Activated CD4-positive, alpha-beta T cell treated with anti-CD3 and anti-CD28 coated beads, Interleukin-2, amount 10 ng/mL, durations not matched to agents 7 days and 5 days (primary cell): ENCODE measurements around the gene PCDH1. TPM values are rescaled to one million over a fixed set of nuclear protein-coding genes. Genes with fewer than 3 reads are reported as not detected.

Experiments
- CTCF ChIA-PET: fragments of 350-600 bp; sonication (Branson Sonifier 250); formaldehyde crosslinking; loops from one replicate; lab custom pipeline; 2021; ENCODE audit warnings: antibody characterized with exemption; lab: Charles Lee
- POLR2A ChIA-PET: fragments of 350-600 bp; sonication (Branson Sonifier 250); formaldehyde crosslinking; loops from one replicate; lab custom pipeline; 2021; ENCODE audit warnings: antibody characterized with exemption; lab: Charles Lee
- DNase-seq: peaks from one replicate; pipeline ENCODE4 v3.0.0-alpha.2; 2020
- H3K27ac Mint-ChIP-seq: one replicate; pipeline ENCODE4 v1.8.0; 2021; ENCODE audit warnings: mild to moderate bottlenecking, moderate library complexity, mixed read lengths
- H3K27me3 Mint-ChIP-seq: one replicate; pipeline ENCODE4 v1.8.0; 2021; ENCODE audit warnings: mixed read lengths
- H3K36me3 Mint-ChIP-seq: one replicate; pipeline ENCODE4 v1.8.0; 2021; ENCODE audit warnings: low read depth, mixed read lengths
- H3K4me1 Mint-ChIP-seq: one replicate; pipeline ENCODE4 v1.8.0; 2021; ENCODE audit warnings: mixed read lengths
- H3K4me3 Mint-ChIP-seq: one replicate; pipeline ENCODE4 v1.8.0; 2021; ENCODE audit warnings: mild to moderate bottlenecking, moderate library complexity, mixed read lengths
- H3K9me3 Mint-ChIP-seq: one replicate; pipeline ENCODE4 v1.8.0; 2021; ENCODE audit warnings: mixed read lengths
- total RNA-seq, 2 experiments: library from RNA; stranded (reverse); gene quantifications; one replicate each; pipeline ENCODE4 v1.2.3, GENCODE V29; 2021

Gene PCDH1
- total RNA-seq, 2 experiments from 2014 or later, result not detected

DNA sequence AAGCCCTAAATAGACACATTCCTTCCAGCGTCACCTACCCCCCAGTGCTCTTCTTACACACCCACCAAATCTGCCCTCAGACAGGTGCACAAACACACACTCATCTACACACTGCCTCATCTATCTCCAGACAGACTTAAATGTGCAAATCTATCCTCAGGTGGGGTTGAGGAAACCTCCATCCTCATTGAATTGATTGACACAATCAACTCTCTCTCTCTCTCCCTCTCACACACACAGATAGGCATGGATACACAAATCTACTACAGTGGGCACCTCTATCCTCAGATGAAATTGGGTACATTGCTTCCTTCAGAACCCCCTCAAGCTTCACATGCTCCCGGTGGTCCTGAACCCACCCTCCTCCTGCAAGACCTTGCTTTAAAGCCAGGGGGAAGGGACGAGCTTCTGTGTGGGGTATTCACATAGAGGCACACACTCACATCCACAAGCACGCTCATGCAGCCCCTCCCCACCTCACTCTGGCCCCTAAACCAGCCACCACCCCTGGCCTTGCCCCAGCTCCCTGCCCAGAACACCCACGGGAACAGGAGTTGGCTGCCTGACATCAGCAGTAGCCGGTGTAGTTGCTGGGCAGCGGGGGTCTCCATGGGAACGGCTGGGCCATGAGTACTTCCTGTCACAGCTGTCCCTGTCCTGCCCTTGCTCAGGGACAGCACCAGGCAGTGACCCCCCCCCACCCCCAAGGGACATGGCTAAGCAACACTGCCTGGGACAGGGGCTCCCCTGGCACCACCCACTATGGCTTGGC is 22.8 kb downstream of the PCDH1 start:
- ChIA-PET POLR2A (no interaction called here), CTCF (interaction anchor here (0.6 kb wide), 1 partner anchor 35 kb away, joined by 4 read pairs; no protein-coding TSS in a partner anchor)
- no peak for DNase-seq
- no peaks in the 10 kb centered on the region for H3K9me3 Mint-ChIP-seq
- no peak overlapping the region for H3K27ac Mint-ChIP-seq
- H3K36me3 Mint-ChIP-seq, result no peaks in the 10 kb centered on the region
- peaks cover 11% of the 10 kb centered on the region for H3K27me3 Mint-ChIP-seq
- peaks cover 2% of the 10 kb centered on the region for H3K4me1 Mint-ChIP-seq
- no peak overlapping the region for H3K4me3 Mint-ChIP-seq

DNA sequence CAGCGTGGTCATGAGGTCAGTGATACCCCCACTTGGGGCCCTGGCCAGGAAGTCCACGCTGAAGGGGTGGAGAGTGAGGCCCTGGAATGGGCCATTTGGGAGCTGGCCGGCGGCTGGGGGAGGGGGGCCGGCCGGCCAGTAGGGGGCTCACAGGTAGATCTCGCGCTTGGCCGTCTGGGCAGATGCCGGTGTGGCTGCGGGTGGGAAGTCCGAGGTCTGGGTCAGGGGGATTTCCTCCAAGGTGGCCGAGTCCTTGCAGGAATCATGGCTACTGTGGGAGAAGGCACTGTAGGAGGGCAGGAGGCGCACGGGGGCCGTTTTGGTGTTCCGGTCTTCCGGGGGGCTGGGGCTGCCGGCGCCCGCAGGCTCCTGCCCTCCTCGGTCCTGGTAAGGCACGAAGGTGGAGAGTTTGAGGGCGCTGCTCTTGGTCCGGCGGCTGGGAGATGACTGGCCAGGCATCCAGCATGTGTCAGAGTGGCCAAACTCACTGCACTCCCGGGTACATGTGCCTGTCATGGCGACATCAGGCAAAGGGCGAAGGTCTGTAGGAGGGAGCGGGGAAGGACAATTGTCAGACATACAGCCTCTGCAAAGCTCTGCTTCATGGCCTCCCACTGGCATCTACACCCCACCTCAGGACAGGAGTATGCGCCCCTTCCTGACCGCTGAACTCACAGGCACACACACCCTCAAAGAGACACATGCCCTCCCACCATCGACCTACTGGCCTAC is 24.1 kb downstream of the PCDH1 start:
- Mint-ChIP-seq H3K36me3 (no peaks in the 10 kb centered on the region), H3K4me3 (no peak overlapping the region), H3K27ac (no peak overlapping the region), H3K9me3 (no peaks in the 10 kb centered on the region), H3K27me3 (peaks cover 2% of the 10 kb centered on the region), H3K4me1 (peaks cover 4% of the 10 kb centered on the region)
- no peak for DNase-seq
- POLR2A ChIA-PET, result no interaction called here
- CTCF ChIA-PET, result interaction anchor here (0.7 to 0.8 kb wide), 2 partner anchors 162 to 203 kb away, joined by 3 to 4 read pairs; no protein-coding TSS in a partner anchor

DNA sequence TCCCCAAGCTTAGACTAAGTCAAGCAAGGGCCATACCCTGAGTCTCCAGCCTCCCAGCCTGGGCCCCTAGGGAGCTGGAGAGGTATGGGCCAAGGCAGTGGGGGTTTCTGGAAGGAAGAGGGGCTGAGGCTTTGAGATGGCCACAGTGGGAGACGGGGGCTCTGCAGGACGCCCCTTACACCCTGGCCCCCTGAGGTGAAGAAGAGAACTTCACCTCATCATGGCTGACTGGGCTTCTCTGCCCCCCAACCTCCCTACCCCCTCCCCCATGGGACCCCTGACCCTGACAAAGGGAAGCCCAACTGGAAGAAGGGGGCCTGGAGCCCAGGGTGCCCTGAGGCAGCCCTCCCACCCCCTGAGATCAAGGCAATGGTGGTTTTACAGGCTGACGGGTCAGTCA is 25.8 kb downstream of the PCDH1 start:
- ChIA-PET POLR2A (no interaction called here), CTCF (no interaction called here)
- no peaks in the 10 kb centered on the region for H3K9me3 Mint-ChIP-seq
- no peak for DNase-seq
- no peaks in the 10 kb centered on the region for H3K36me3 Mint-ChIP-seq
- H3K27me3 Mint-ChIP-seq, result peaks cover 2% of the 10 kb centered on the region
- H3K27ac Mint-ChIP-seq, result no peak overlapping the region
- peaks cover 13% of the 10 kb centered on the region for H3K4me1 Mint-ChIP-seq
- no peak overlapping the region for H3K4me3 Mint-ChIP-seq

DNA sequence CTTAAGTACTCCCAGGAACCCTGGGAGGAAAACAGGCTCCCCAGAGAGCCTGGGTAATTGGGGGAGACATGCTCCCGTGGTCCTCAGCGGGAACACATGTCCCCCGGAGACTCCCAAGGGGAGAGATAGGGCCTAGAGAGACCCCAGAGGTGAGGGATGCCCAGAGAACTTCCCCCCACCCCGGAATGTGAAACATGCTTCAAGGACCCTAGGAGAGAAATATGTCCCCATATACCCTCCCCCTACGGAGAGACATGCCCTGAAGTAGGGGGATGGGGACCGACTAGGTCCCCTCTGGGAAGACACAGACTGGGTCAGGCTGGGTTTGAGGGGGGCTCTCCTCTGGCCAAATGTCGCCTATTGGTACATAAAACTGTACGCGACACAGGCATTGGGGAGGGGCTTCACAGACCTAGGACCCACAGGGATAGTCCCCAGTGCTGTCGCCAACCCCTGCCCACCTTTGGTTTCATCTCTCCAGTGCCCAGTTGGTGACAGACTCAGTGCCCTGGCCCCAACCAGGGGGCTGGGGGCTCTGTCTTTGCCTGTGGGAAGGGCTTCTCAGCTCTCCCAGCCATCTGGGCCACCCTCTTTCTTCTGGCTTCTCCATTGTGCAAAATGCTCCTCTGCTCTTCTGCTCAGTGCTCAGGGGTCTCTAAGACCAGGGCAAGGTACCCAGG is 26.9 kb downstream of the PCDH1 start:
- ChIA-PET POLR2A (interaction anchor here (0.6 kb wide), 1 partner anchor 14 kb away, joined by 3 read pairs; no protein-coding TSS in a partner anchor), CTCF (no interaction called here)
- no peak overlapping the region for H3K27ac Mint-ChIP-seq

DNA sequence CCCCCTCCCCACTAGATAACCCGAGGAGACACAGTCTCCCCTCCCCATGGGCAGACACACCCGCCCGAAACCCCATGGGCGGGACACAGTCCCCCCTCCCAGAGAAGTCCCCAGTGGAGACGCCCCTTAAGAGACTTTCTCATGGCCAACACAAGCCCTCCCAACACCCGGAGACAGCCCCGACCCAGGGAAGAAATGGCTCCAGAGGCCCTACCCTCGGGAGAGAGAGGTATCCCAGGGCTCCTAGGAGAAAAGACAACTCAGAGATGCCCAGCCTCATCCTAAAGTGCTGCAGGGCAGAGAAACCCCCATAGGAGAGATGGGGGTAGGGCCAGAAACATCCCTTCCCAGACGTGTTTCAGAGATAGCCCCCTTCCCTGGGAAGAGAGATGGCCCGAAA is 27.4 kb downstream of the PCDH1 start:
- CTCF ChIA-PET, result interaction anchor here (1.1 kb wide), 1 partner anchor 15 kb away, joined by 4 read pairs; no protein-coding TSS in a partner anchor
- Mint-ChIP-seq H3K9me3 (no peaks in the 10 kb centered on the region), H3K27ac (peak overlapping the region; percentile 68), H3K36me3 (no peaks in the 10 kb centered on the region), H3K4me3 (peak overlapping the region; percentile 56), H3K27me3 (peaks cover 2% of the 10 kb centered on the region), H3K4me1 (peaks cover 16% of the 10 kb centered on the region)
- no peak for DNase-seq
- POLR2A ChIA-PET, result no interaction called here

More for the DNA sequence above, 26.9 kb downstream of the PCDH1 start:
- Mint-ChIP-seq H3K36me3 (no peaks in the 10 kb centered on the region), H3K27me3 (peaks cover 2% of the 10 kb centered on the region), H3K9me3 (no peaks in the 10 kb centered on the region), H3K4me1 (peaks cover 13% of the 10 kb centered on the region), H3K4me3 (peak overlapping the region; percentile 44)
- no peak for DNase-seq

DNA sequence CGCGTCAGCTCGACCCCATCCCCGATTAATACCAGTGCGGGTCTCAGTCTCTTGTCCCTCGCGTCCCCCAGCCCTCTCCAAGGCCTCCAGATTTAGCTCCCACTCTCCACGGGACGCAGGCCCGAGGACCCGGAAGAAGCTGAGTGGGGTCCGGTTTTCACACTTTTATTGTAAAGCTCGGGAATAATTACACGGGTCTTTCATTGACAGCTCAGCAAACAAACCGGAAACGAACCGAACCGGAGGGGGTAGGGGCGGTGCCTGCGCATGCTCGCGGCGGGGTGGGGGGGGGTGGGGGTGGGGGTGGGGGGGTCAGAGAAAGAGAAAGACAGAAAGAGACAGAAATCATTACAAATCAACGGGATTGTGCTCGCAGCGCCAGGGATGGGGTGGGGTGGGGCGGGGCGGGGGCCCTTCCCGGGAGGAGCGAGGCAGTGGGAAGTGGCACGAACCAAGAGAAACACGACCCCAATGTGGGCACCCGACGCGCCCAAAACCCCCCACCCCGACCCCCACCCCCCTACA is 27.9 kb downstream of the PCDH1 start:
- DNase-seq, result peak; percentile 19
- Mint-ChIP-seq H3K27ac (peak overlapping the region; percentile 93), H3K4me3 (peak overlapping the region; percentile 84), H3K9me3 (no peaks in the 10 kb centered on the region), H3K36me3 (no peaks in the 10 kb centered on the region), H3K27me3 (peaks cover 2% of the 10 kb centered on the region), H3K4me1 (peaks cover 17% of the 10 kb centered on the region)
- CTCF ChIA-PET, result interaction anchor here (1.1 kb wide), 1 partner anchor 15 kb away, joined by 4 read pairs; no protein-coding TSS in a partner anchor
- POLR2A ChIA-PET, result no interaction called here

DNA sequence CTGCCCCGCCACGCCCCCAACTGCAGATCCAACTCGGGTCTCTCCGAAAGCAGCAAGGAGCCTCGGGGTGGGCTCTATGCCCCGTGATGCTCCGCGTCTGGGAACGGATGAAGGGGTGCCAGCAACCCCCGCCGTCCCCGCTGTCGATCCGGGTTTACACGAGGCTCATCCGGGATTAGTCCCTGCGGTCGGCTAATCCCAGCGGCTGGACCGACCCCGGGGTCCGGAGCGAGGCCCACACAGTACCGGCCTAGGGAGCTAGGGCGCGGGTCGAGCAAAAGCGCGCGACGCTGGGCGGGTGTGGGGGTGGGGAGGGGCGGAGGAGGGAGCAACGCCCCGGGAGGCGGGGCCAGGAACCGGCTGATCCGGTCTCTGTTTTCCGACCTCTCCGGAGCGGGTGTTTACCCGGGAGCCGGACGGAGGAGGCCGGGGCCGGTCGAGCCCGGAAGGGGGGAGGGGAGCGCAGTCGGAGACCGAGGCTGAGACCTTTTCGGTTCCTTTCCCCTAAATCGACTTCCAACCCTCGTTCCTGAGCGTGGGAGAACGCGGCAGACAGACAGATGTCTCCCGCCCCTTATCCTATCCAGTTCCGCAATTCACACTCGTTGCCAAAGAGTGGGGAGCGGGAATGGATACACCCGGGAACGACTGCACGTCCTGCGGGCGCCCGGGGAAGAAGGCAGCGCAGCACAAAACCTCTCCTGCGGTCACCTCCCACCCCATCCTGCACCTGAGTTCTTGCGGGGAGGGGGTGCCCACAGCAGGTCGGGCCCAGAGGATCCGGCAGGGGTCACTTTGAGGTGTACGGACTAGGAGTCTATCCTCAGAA is 28.6 kb downstream of the PCDH1 start:
- POLR2A ChIA-PET, result no interaction called here
- DNase-seq, result peak; percentile 76
- peaks cover 2% of the 10 kb centered on the region for H3K27me3 Mint-ChIP-seq
- peaks cover 17% of the 10 kb centered on the region for H3K4me1 Mint-ChIP-seq
- H3K27ac Mint-ChIP-seq, result peak overlapping the region; percentile 93
- H3K4me3 Mint-ChIP-seq, result peak overlapping the region; percentile 84
- CTCF ChIA-PET, result interaction anchor here (0.7 to 1.1 kb wide), 2 partner anchors 14 to 136 kb away, joined by 3 to 4 read pairs; no protein-coding TSS in a partner anchor
- H3K36me3 Mint-ChIP-seq, result no peaks in the 10 kb centered on the region
- no peaks in the 10 kb centered on the region for H3K9me3 Mint-ChIP-seq

DNA sequence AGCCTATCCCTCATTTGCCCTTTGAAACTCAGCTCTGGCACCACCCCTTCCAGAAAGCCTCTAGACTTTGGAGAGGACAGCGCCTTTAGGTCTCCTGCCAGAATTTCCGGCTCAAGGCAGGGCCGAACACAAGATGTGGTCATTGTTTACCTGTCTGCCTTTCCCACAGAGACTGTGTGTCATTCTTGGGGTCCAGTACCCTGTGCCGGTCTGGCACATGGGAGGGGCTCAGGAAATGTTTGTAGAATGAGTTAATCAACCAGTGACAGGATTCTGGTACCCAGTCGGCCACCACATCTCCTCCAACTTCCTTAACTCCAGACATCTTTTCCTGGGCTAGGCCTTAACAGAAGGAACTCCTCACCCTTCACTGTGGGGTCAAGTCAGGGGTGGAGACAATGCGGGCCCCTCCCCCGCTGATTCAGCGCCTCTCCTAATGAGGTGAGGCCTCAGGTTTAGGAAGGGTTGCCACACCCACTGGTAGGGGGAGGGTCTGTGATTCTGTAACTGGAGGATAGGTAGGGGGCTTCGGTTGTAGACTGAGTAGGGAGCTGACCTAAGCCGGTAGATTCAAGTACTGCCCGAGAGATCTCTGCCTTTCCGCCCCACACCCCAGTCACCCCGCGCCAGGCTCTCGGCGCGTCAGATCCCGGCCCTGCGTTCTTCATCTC is 29.3 kb downstream of the PCDH1 start:
- no peak for DNase-seq
- H3K27me3 Mint-ChIP-seq, result peaks cover 3% of the 10 kb centered on the region
- ChIA-PET POLR2A (no interaction called here), CTCF (no interaction called here)
- H3K4me3 Mint-ChIP-seq, result peak overlapping the region; percentile 84
- H3K27ac Mint-ChIP-seq, result peak overlapping the region; percentile 93
- peaks cover 17% of the 10 kb centered on the region for H3K4me1 Mint-ChIP-seq
- H3K9me3 Mint-ChIP-seq, result no peaks in the 10 kb centered on the region
- no peaks in the 10 kb centered on the region for H3K36me3 Mint-ChIP-seq

DNA sequence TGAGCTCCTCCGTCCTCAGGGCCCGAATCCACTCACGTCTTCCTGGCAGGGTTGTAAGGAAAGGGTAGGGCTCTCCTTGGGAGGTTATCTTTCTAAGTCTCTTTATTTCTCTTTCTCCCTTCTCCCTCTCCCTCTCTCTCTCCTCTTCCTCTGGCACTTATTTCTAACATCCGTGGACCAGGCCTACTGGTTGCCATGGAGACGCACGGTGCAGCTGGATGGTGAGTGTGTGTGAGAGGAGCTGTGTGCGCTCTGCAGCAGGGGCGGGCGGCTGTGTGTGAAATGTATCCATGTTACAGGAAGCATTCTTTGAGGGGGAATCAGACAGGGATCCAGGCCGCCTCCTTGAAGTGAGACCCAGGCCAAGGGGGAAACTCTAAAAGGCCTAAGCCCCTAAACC is 32.2 kb downstream of the PCDH1 start:
- H3K27ac Mint-ChIP-seq, result no peak overlapping the region
- H3K4me1 Mint-ChIP-seq, result peaks cover 17% of the 10 kb centered on the region
- DNase-seq, result no peak
- H3K9me3 Mint-ChIP-seq, result no peaks in the 10 kb centered on the region
- H3K27me3 Mint-ChIP-seq, result peaks cover 8% of the 10 kb centered on the region
- POLR2A ChIA-PET, result no interaction called here
- CTCF ChIA-PET, result interaction anchor here (0.7 to 1.3 kb wide), 2 partner anchors 34 to 154 kb away, joined by 3 to 6 read pairs; no protein-coding TSS in a partner anchor
- no peak overlapping the region for H3K4me3 Mint-ChIP-seq
- H3K36me3 Mint-ChIP-seq, result no peaks in the 10 kb centered on the region

DNA sequence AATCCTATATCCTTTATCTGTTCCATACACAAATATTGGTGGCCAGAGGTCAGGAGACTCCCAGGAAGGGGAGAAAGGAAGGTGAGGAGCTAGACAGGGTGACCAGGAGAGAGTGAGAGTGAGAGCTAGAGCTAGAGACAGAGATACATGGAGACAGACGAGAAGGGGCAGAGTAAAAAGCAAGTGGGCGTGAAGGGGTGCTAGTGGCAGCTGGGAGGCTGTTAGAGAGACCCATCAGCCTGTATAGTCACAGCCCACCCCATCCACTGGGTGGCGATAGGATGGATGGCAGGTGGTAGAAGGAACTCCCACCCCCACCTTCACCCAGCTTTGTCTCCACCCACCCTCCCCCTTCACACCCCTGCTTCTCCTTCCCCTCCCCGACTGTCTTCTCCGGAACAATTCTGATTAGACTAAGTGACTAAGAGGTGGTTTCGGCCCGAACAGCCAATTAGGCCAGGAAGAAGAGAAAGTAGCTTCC is 32.8 kb downstream of the PCDH1 start:
- ChIA-PET CTCF (interaction anchor here (0.7 to 1.3 kb wide), 2 partner anchors 34 to 153 kb away, joined by 3 to 6 read pairs; no protein-coding TSS in a partner anchor), POLR2A (no interaction called here)
- no peak overlapping the region for H3K4me3 Mint-ChIP-seq

DNA sequence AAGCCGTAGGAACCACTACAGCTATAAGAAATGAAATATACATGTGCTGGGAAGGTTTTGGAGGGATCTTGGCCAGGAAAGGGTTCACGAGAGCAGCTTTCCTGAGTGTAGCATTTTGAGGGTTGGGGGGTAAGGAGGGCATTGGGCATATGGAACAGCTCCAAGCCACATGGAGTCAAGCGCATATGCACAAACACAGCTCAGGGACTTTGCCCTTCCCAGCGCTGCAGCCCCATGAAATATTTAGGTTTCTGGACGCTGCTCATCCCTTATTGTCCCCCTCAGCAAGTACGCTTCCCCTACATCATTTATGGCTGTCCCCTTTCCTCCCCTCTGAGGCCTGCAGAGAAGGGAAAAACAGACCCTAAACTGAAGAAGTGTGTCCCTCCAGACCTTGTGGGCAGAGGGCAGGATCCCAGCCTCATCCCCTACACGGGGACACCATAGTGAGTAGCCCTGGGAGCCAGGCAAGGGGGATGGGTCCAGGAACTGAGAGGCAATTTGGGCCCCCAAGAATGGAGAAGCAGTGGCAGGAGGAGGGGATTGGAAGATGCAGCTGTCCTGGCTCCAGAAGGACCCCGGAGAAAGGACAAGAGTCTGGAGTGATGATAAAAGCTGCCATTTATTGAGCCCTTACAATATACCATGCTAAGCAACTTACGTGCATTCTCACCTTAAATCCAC is 33.7 kb downstream of the PCDH1 start:
- peaks cover 15% of the 10 kb centered on the region for H3K4me1 Mint-ChIP-seq
- ChIA-PET POLR2A (no interaction called here), CTCF (interaction anchor here (0.8 to 1.3 kb wide), 3 partner anchors 20 to 116 kb away, joined by 3 to 6 read pairs (median 4); no protein-coding TSS in a partner anchor)
- peaks cover 8% of the 10 kb centered on the region for H3K27me3 Mint-ChIP-seq
- no peak overlapping the region for H3K27ac Mint-ChIP-seq
- no peak overlapping the region for H3K4me3 Mint-ChIP-seq
- no peaks in the 10 kb centered on the region for H3K9me3 Mint-ChIP-seq
- H3K36me3 Mint-ChIP-seq, result no peaks in the 10 kb centered on the region
- no peak for DNase-seq

More for the DNA sequence above, 32.8 kb downstream of the PCDH1 start:
- peaks cover 8% of the 10 kb centered on the region for H3K27me3 Mint-ChIP-seq
- peaks cover 15% of the 10 kb centered on the region for H3K4me1 Mint-ChIP-seq
- no peaks in the 10 kb centered on the region for H3K36me3 Mint-ChIP-seq
- no peak for DNase-seq
- no peak overlapping the region for H3K27ac Mint-ChIP-seq
- H3K9me3 Mint-ChIP-seq, result no peaks in the 10 kb centered on the region
